Neuron (in vitro differentiated cells): Measurements from ENCODE around the gene RBMS2.

Source experiments
- H2AFZ ChIP-seq: one replicate; pipeline ENCODE4 v1.6.1; 2013; ENCODE audit warnings: low read depth, mild to moderate bottlenecking, inconsistent platforms, low read length, moderate library complexity
- H3K27me3 ChIP-seq: one replicate; pipeline ENCODE4 v1.6.1; 2013; ENCODE audit warnings: low read length; ENCODE audit not compliant: insufficient read depth
- H3K36me3 ChIP-seq: one replicate; pipeline ENCODE4 v1.6.1; 2013; ENCODE audit warnings: low read length; ENCODE audit not compliant: insufficient read depth
- H3K4me1 ChIP-seq: one replicate; pipeline ENCODE4 v1.6.1; 2013; ENCODE audit warnings: low read length; ENCODE audit not compliant: insufficient read depth
- H3K4me3 ChIP-seq: 2 replicates; pipeline ENCODE4 v1.5.1; 2013; ENCODE audit warnings: mild to moderate bottlenecking, low read length, moderate library complexity
- H3K9me3 ChIP-seq: one replicate; pipeline ENCODE4 v1.6.1; 2013; ENCODE audit warnings: low read length

The RBMS2 gene

DNA sequence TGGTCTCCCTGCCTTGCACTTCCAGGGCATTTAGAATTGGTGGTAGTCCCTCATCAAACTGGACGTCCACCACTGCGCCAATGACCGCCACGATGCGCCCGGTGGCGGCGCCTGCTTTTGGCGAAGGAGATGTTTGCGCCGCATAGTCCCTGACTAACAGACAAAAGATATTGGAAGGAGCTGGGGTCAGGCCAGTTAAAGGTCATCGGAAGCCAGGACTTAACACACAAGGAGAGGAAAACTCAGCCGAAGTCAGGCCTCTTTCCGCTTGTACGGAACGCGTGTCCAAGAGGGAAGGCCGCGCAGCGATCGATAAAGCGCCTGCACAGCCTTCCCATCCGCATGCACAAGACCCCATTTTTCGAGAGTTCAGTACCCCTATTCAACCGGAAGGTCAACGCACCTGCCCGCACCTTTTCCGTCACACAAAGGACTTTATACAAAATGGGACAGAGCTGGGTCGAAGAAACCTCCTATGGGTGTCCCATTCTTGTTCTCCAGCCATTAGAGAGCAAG, 123.6 kb downstream of the RBMS2 start:
- peak overlapping the region; percentile 77 for H3K4me3 ChIP-seq
- no peaks in the 10 kb centered on the region for H3K9me3 ChIP-seq
- peaks cover 19% of the 10 kb centered on the region for H3K4me1 ChIP-seq
- no peaks in the 10 kb centered on the region for H3K27me3 ChIP-seq
- no peak overlapping the region for H2AFZ ChIP-seq
- peaks cover 37% of the 10 kb centered on the region for H3K36me3 ChIP-seq
